HG02870 (cell line): ENCODE data around the gene AUNIP.

Experiments used
- ATAC-seq: cut with Tn5 transposase; IDR thresholded peaks from one replicate; pipeline ENCODE4 v1.9.1; 2021; ENCODE audit warnings: mild to moderate bottlenecking, moderate library complexity; ENCODE audit not compliant: unreplicated experiment

AUNIP gene

GRCh38 chr1:25889470-25889869, 30.2 kb upstream of the AUNIP start:
- no peak for ATAC-seq

DNA sequence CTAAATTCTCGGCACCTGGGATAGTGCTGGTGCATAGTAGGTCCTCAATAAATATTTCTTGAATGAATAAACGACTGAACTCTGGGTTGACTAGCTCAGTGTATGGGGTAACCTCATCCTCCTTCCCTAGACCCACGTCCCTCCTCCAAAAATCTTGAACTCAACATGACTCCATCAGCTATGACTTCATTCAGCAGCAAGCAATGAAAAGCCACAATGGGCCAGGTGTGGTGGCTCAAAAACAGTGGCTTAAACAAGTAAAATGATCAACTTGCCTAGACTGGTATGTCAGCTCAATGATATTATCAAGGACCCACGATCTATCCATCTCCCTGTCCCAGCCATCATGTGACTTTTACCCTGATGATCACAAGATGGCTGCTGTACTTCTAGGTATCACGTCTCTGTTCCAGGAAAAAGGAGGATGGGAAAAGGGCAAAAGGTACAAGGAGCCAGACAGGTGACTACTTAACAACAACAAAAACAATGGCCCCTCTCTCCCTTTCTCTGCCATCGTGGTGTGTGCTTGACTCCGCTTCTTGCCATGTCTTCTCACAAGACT, 29.2 kb upstream of the AUNIP start:
- no peak for ATAC-seq

DNA sequence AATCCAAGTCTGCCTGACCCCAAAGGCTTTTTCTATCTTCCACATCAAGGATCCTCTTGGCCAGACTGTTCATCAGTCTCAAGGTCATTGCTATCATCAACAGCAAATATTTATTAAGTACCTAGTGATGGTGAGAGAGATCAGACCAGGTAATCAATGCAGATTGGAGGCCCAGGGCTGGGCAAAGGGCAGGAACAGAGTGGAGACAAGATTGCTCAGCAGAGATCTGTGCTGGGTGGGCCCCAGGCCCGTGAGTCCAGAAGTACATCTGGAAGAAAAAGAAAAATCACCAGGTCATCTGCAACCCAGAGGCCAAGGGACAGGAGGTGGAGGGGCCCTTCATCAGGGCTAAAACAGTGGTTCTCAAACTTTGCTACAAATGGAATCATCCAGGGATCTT, 26.3 kb upstream of the AUNIP start:
- no peak for ATAC-seq

- ATAC-seq = no peak
Measured at GRCh38 chr1:25881266-25881665, 22.0 kb upstream of the AUNIP start.

DNA sequence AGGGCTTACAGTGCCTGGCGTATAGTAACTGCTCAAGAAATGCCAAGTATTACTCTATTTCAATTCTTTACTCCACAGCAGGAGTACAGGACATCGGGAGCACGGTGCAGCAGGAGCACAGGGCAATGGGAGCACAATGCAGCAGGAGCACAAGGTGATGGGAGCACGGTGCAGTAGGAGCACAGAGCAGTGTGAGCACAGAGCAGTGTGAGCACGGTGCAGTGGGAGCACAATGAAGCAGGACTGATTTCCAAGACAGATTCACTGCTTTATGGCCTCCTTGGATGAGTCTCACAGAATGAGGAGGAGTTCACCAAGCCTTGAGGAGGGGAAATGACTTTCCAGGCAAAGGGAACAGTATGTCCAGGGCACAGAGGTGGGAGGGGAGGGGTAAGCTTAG, 21.3 kb upstream of the AUNIP start:
- no peak for ATAC-seq

DNA sequence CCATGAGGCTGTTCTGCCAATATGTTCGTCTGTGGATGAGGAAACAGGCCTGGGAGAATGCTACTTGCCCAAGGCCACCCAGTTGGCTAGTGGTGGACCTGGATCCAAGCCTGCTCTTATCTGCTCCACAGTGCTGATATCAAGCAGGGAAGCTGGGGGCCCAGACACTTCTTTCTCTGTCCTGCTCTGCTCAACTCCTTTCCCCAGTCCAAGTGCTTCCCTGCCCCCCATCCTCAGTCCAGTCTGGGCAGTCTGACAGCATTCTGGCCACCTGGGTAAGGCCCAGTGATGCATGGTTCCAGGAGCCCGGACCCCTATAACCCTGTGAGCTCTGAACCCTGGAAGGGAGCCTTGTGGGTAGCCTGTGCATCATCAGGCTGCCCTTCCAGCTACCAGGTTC, 20.4 kb upstream of the AUNIP start:
- no peak for ATAC-seq

- no peak for ATAC-seq
Measured at GRCh38 chr1:25878690-25879089, 19.4 kb upstream of the AUNIP start.

- no peak for ATAC-seq
Measured at GRCh38 chr1:25877155-25877554, 17.9 kb upstream of the AUNIP start.

GRCh38 chr1:25876693-25877077, 17.4 kb upstream of the AUNIP start:
- no peak for ATAC-seq

DNA sequence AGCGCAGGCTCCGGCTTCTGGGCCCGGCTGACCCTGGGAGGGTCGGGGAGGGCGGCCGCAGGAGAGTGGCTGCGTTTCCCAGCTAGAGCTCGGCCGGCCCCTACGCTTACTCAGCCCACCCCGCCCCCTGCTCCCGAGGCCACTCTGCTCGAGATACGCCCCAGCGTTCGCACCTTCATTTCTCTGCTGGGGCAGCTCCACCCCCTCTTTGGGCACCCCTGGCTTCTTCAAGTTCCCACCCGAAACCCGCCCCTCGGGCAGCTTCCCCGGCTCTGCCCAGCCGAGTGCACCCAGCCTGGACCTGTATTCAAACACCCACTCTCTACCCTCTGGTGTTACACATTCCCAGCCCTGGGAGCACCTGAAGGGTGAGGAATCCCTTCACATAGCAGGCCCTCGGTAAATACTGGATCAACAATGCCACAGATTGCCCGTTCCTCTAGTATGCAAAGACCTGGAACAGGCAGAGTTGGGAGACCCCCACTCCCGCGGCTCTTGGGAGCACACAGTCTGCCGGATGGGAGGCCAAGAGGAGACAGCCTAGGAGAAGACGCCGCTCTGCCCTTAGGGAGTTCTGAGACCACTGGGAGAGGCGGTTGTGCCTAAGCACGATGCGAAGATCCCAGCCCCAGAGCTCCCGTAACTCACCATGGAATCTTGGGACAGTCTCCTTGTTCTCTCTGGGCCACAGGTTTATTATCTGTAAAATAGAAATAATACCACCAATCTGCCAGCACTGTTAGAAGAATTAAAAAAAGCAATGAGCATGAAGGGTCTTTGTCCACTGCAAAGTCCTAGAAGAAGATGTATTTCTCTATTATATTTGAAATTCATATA, 16.8 kb upstream of the AUNIP start:
- ATAC-seq = peak; percentile 17

DNA sequence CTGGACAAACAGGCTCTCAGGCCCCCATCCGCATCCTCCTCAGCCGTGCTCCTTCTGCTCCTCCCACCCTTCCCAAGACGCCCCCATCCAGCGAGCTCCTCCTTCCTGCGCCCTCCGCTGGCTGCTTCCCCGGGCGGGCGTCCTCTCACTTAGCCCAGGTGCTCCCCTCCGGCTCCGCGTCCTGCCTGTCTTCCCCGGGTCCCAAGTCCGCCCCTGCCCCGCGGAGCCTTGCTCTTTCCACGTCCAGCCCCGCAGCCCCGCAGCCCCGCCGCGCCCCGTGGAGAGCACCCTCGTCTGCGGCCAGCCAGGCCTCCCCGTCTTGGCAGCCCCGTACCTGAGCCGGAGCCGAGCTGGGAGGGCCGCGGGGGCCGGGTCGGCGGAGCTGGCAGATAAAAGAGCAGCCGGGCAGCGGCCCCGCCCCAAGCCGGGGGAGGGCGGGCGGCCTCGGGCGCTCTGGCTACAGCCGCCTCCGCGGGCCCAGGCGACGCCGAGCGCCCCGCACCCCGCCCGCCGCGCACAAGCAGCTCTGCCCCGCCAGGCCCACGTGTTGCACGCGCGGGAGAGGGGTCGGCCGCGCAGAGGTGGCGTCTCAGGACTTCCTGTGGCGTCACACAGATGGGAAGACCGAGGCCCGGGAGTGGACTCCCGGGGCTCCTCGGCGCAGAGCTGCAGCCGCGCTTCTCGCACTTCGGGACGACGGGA, 16.0 kb upstream of the AUNIP start, which contains the start of gene PAQR7:
Gene PAQR7, minus strand, starts transcription at position 555 of the 702 bp plus-strand sequence. CDS start 11,869 bp downstream, outside the sequence.
- ATAC-seq = peak; percentile 44

GRCh38 chr1:25874635-25875153, 15.4 kb upstream of the AUNIP start:
- ATAC-seq = no peak

DNA sequence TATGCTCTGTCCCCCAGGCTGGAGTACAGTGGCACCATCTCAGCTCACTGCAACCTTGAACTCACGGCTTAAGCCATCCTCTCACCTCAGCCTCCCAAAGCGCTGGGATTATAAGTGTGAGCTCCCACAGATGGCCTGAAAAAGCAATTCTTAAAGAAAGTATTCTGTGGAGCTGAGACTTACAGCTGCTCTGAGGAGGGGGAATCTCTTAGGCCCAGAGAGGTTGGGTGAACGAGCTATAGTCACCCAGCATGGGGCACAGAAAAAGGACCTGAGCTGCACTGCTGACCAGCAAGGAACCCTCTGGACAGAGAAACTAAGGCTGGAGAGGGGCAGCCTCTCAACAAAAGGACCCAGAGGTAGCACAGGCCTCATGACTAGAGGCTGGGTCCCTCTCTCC, 15.0 kb upstream of the AUNIP start:
- no peak for ATAC-seq

DNA sequence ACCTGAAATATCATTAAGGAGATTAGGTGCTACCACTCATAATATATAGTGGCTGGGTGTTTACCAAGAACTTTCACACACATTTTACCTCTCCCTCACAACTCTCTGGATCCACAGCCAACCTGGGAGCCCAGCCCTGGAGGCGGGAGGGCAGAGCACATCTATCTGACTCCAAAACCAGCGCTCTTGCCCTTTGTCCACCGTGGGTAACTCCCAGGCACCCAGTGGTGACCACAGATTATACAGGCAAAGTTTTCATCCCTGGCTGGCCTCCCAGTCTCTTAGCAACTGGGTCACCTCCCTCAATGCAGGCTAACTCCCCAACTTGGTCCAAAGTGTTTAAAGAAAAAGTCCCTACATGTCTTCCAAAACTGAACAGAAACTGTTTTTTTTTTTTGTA, 13.9 kb upstream of the AUNIP start:
- ATAC-seq = no peak

GRCh38 chr1:25872713-25873112, 13.5 kb upstream of the AUNIP start:
- no peak for ATAC-seq

- ATAC-seq = no peak
Measured at GRCh38 chr1:25871704-25872494, 12.6 kb upstream of the AUNIP start.

DNA sequence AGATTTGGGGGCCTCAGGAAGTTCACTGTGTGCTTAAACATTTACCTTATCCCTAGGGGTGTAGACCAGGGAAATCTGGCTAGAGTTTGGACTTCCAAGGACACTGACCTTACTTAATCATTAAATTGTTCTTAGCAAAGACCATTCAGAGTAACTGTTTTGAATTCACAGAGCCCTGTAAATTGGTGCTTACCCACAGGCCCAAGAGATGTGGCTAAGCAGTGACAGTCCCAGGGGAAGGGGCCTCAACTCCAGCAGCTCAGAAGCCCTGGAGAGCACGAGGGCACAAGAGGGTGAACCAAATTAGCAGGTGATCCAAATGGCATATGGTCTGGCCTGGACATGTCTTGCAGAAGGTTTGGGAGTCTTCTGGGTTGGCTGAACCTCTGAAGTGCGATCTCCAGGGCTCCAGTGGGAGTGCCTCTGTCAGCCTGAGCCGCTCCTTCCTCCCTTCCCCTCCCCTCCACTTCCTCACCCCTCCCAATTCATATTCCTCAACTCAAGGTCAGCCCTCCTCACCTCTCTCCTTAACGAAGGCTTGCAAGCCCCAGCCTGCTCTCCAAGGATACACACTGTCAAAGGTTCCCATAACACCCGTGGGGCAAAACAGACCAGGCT, 11.9 kb upstream of the AUNIP start:
- no peak for ATAC-seq

DNA sequence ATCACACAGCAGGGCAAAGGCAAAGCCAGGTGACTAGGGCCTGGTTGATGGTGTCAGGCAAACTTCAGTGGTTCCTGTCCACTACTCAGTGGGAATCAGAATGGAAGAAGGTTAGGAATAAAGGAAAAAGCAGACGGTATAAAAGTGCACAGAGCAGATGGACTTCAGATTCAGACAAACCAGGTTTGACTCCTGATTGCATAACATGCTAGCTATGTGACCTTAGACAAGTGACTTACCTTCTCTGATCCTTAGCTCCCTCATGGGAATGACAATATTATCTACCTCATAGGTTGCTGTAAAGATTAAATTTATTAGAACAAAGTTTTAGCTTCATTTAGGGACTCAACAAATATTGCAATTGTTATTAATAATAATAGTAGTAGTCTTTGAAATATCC, 11.4 kb upstream of the AUNIP start:
- no peak for ATAC-seq

DNA sequence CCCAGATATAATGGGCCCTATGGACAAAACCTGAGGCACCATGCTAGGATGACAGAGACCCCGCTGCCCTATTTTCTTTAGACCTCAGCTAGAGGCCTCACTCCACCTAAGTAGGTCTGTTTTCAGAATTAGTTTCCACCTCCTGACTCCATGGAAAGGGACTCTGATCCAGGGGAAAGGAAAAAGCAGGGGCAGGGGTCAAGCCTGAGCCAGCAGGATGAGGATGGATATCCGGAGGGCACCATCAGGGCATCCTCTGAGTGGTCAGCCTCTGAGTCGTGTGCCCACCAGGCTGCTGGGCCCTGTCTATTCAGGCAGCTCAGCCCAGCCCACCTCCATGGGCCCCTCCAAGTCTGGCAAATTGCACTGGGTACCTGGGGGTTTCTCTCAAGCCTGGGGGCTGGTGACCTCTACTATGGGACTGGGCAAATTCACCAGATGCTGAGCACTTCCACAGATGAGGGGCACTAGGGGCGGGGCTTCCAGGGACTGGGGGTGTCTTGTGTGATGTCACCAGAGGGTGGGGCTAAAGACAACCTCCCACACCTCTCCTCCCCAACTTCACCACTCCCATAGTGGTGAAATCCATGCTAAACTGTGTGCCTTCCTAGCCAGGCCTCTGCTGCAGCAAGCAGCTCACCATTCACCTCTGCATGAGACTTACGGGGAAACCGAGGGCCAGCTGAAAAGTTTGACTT, 10.8 kb upstream of the AUNIP start:
- no peak for ATAC-seq
